MM.1S (cell line): Measurements from ENCODE around the gene FOXJ1.

Experiments
- DNase-seq: peaks from one replicate; pipeline ENCODE4 v3.0.0-alpha.2; 2015
- H2AFZ ChIP-seq: fragments of 300-600 bp; sonication (generic); 2 replicates; pipeline ENCODE4 v1.6.0; 2016; ENCODE audit warnings: antibody characterized with exemption, low read length
- H3F3A ChIP-seq: fragments of 300-600 bp; sonication (generic); 2 replicates; pipeline ENCODE4 v1.6.1; 2016; ENCODE audit warnings: mild to moderate bottlenecking, antibody characterized with exemption, low read length, moderate library complexity, mixed read lengths; ENCODE audit not compliant: insufficient read depth
- H3K27ac ChIP-seq: fragments of 300-600 bp; sonication (generic); 2 replicates; pipeline ENCODE4 v1.5.1; 2016; ENCODE audit warnings: mild to moderate bottlenecking, low read length
- H3K27me3 ChIP-seq: fragments of 300-600 bp; sonication (generic); replicated peaks from 2 replicates; pipeline ENCODE4 v1.6.0; 2016; ENCODE audit warnings: low read length; ENCODE audit not compliant: insufficient read depth
- H3K36me3 ChIP-seq: fragments of 300-600 bp; sonication (generic); replicated peaks from 2 replicates; pipeline ENCODE4 v1.6.1; 2016; ENCODE audit warnings: mild to moderate bottlenecking, low read length, mixed read lengths; ENCODE audit not compliant: insufficient read depth
- H3K4me1 ChIP-seq: fragments of 300-600 bp; sonication (generic); 2 replicates; pipeline ENCODE4 v1.6.1; 2016; ENCODE audit warnings: low read length, mixed read lengths
- H3K4me2 ChIP-seq: fragments of 300-600 bp; sonication (generic); 2 replicates; pipeline ENCODE4 v1.6.0; 2016; ENCODE audit warnings: low read depth, low read length
- H3K4me3 ChIP-seq: fragments of 300-600 bp; sonication (generic); 2 replicates; pipeline ENCODE4 v1.5.1; 2016; ENCODE audit warnings: low read length, mixed read lengths
- H3K79me2 ChIP-seq: fragments of 300-600 bp; sonication (generic); 2 replicates; pipeline ENCODE4 v1.6.1; 2016; ENCODE audit warnings: mixed run types, low read length, mixed read lengths
- H3K9ac ChIP-seq: fragments of 300-600 bp; sonication (generic); 2 replicates; pipeline ENCODE4 v1.6.1; 2016; ENCODE audit warnings: low read length, mixed read lengths
- H3K9me2 ChIP-seq: fragments of 300-600 bp; sonication (generic); replicated peaks from 2 replicates; pipeline ENCODE4 v1.6.1; 2016; ENCODE audit warnings: mild to moderate bottlenecking, low read length, mixed read lengths; ENCODE audit not compliant: insufficient read depth
- H3K9me3 ChIP-seq: fragments of 300-600 bp; sonication (generic); replicated peaks from 2 replicates; pipeline ENCODE4 v1.6.1; 2016; ENCODE audit warnings: mild to moderate bottlenecking, low read length, mixed read lengths; ENCODE audit not compliant: insufficient read depth
- H4K20me1 ChIP-seq: fragments of 300-600 bp; sonication (generic); 2 replicates; pipeline ENCODE4 v1.6.1; 2016; ENCODE audit warnings: mild to moderate bottlenecking, low read length, moderate library complexity, mixed read lengths; ENCODE audit not compliant: insufficient read depth
- EZH2 ChIP-seq: fragments of 300-600 bp; sonication (generic); optimal IDR thresholded peaks from 2 replicates; pipeline ENCODE3; 2017; ENCODE audit warnings: low read depth, mild to moderate bottlenecking, antibody characterized with exemption, low read length, mixed read lengths
- EZH2phosphoT487 ChIP-seq: fragments of 300-600 bp; sonication (generic); IDR thresholded peaks from 2 replicates; pipeline ENCODE4 v1.6.1; 2018; ENCODE audit warnings: antibody characterized with exemption, low read length
- TF ChIP-seq, protein P1 (sequence below): fragments of 300-600 bp; sonication (generic); IDR thresholded peaks from 2 replicates; pipeline ENCODE4 v1.5.1; 2016; ENCODE audit warnings: antibody characterized with exemption, low read length, mixed read lengths

The FOXJ1 gene

DNA sequence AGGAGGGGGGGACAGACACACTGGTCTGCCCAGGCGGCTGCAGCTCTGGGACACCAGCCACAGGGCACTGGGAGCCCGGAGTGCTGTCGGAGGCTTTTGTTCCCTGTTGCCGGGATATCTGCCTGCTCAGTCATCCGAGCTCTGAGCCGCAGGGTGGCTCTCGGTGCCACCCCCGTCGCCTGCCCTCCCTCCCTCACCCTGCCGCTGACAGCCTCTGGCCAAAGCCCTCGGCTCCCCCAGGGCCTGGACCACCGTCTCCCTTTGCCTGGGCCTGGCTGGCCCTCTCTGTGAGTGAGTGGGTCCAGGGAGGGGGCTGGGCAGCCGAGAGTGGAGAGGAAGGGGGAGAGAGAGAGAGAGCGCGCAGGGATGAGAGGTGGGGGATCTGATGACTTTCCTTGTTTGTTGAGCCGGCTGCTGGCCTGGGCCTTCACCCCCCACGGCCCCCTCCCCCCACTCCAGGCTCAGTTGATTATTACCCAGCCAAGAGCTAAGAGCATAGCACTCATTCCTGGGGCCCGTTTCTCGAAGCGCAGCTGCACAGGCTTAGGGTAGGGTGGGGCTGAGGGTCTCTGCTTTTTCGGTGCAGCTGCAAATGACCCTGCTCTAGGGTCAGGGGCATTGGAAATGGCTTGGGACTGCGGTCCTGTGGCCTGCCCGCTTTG, 2.7 kb downstream of the FOXJ1 start:
- no peak overlapping the region for H3K4me2 ChIP-seq
- no peak for DNase-seq

DNA sequence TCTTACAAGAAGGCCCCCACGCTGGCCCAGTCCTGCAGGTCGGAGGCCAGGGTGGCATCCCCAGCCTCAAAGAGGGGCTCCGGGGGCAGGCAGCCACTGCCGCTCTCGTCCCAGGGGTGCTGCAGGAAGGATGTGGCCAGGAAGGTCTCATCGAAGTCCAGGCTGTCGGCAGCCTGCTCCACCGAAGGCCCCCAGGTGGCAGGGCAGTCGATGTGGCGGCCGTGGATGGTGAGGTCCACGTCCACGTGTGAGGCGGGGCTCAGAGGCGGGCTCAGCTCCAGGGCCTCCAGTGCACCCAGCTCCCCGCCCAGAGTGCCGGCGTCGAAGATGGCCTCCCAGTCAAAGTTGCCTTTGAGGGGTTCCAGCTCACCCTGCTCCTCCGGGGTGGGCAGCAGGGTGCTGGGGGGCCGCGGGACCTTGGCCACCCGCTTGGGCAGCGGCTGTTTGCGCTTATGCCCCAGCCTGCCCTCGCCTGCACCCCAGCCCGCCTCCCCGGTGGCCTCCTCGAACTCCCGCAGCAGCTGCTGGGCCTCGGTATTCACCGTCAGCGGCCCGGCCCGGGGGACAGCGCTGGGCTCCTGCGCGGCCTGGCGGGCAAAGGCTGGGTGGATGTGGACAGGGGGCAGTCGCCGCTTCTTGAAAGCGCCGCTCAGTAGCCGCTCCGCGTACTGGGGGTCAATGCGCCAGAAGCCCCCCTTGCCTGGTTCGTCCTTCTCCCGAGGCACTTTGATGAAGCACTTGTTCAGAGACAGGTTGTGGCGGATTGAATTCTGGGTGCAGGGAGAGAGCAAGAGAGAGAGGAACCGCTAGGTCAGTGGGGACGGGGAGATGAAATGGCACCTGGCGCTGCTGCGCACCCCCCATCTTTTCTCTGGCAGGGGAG, 3.5 kb downstream of the FOXJ1 start:
- Histone ChIP-seq H3K27me3 (peaks cover 27% of the 10 kb centered on the region), H3K36me3 (no peaks in the 10 kb centered on the region), H3K79me2 (no peaks in the 10 kb centered on the region), H3K4me1 (0 out of 2 replicates have a peak, but pooled peaks cover 6% of the 10 kb centered on the region), H2AFZ (no peak overlapping the region), H3K9ac (no peak overlapping the region), H4K20me1 (no peaks in the 10 kb centered on the region), H3K4me3 (no peak overlapping the region), H3K9me3 (no peaks in the 10 kb centered on the region), H3K9me2 (no peaks in the 10 kb centered on the region), H3K27ac (no peak overlapping the region), H3K4me2 (no peak overlapping the region), H3F3A (no peaks in the 10 kb centered on the region)
- TF ChIP-seq, protein P1, sequence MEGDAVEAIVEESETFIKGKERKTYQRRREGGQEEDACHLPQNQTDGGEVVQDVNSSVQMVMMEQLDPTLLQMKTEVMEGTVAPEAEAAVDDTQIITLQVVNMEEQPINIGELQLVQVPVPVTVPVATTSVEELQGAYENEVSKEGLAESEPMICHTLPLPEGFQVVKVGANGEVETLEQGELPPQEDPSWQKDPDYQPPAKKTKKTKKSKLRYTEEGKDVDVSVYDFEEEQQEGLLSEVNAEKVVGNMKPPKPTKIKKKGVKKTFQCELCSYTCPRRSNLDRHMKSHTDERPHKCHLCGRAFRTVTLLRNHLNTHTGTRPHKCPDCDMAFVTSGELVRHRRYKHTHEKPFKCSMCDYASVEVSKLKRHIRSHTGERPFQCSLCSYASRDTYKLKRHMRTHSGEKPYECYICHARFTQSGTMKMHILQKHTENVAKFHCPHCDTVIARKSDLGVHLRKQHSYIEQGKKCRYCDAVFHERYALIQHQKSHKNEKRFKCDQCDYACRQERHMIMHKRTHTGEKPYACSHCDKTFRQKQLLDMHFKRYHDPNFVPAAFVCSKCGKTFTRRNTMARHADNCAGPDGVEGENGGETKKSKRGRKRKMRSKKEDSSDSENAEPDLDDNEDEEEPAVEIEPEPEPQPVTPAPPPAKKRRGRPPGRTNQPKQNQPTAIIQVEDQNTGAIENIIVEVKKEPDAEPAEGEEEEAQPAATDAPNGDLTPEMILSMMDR, result no peak
- TF ChIP-seq EZH2, result no peak
- no peak for DNase-seq

More for the DNA sequence above, 2.7 kb downstream of the FOXJ1 start:
- H3K27ac ChIP-seq, result no peak overlapping the region
- H3K9ac ChIP-seq, result no peak overlapping the region
- H3K9me2 ChIP-seq, result no peaks in the 10 kb centered on the region
- 0 out of 2 replicates have a peak, but pooled peaks cover 6% of the 10 kb centered on the region for H3K4me1 ChIP-seq
- no peak overlapping the region for H2AFZ ChIP-seq
- H3K9me3 ChIP-seq, result no peaks in the 10 kb centered on the region
- H4K20me1 ChIP-seq, result no peaks in the 10 kb centered on the region
- H3K79me2 ChIP-seq, result no peaks in the 10 kb centered on the region
- TF ChIP-seq EZH2, result no peak
- TF ChIP-seq EZH2phosphoT487, result no peak
- TF ChIP-seq, protein P1, result no peak
- no peak overlapping the region for H3K4me3 ChIP-seq
- peaks cover 27% of the 10 kb centered on the region for H3K27me3 ChIP-seq
- no peaks in the 10 kb centered on the region for H3F3A ChIP-seq
- H3K36me3 ChIP-seq, result no peaks in the 10 kb centered on the region

DNA sequence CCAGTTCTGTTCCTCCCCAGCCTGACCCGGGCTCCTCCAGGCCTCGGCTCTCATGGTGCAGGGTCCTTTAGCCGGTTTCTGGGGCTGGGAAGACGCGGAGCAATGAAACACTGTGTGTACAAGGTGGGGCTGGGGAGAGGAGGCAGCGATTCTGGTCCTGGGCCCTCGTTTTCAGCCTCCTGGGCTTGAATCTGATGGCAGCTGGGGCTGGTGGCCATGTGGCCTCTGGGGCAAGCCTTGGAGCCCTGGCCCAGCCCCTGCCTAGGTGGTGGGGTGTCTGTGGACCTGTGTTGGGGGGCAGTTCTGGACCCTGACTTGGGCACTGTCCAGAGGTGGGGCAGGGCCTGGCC, 4.1 kb downstream of the FOXJ1 start:
- no peak overlapping the region for H3K9ac ChIP-seq
- TF ChIP-seq EZH2 (no peak), EZH2phosphoT487 (no peak)
- TF ChIP-seq, protein P1, result no peak

More for the DNA sequence above, 4.1 kb downstream of the FOXJ1 start:
- no peak overlapping the region for H2AFZ ChIP-seq
- no peak for DNase-seq
- no peaks in the 10 kb centered on the region for H3F3A ChIP-seq
- H3K36me3 ChIP-seq, result no peaks in the 10 kb centered on the region
- H3K4me1 ChIP-seq, result 0 out of 2 replicates have a peak, but pooled peaks cover 6% of the 10 kb centered on the region
- no peaks in the 10 kb centered on the region for H3K9me3 ChIP-seq
- no peaks in the 10 kb centered on the region for H3K9me2 ChIP-seq
- no peak overlapping the region for H3K4me3 ChIP-seq
- no peak overlapping the region for H3K4me2 ChIP-seq
- no peaks in the 10 kb centered on the region for H4K20me1 ChIP-seq
- H3K27me3 ChIP-seq, result peaks cover 27% of the 10 kb centered on the region
- no peak overlapping the region for H3K27ac ChIP-seq
- H3K79me2 ChIP-seq, result no peaks in the 10 kb centered on the region
